ENCODE measurements around the gene CSRNP2. TPM values are rescaled to one million over a fixed set of nuclear protein-coding genes. Genes with fewer than 3 reads are reported as not detected.
A peak's percentile ranks its signal among the peaks of the same experiment; 100 is the strongest.

Gene CSRNP2
- total RNA-seq, 2 donors from 2014 or later: 12.0 to 15.0 TPM

- no peaks in the 10 kb centered on the region for H3K9me3 Mint-ChIP-seq
- ATAC-seq (no peak), DNase-seq (ENCODE audit: low spot score in 2 of 2) (no peak)
- peaks cover 13 to 15% of the 10 kb centered on the region in 2 donors for H3K36me3 Mint-ChIP-seq
- H3K27ac Mint-ChIP-seq: peak overlapping the region; percentile 2 to 58
Observed at GRCh38 chr12:51051787-51052186, 31.6 kb downstream of the CSRNP2 start.

GRCh38 chr12:51049525-51049924 lies 33.9 kb downstream of the CSRNP2 start:
- ATAC-seq (no peak), DNase-seq (ENCODE audit: low spot score in 2 of 2) (no peak)
- Mint-ChIP-seq H3K27ac (peak overlapping the region in 1 of 2 donors; percentile 93), H3K9me3 (no peaks in the 10 kb centered on the region), H3K36me3 (peaks cover 13 to 15% of the 10 kb centered on the region in 2 donors)

GRCh38 chr12:51048661-51049251 lies 34.6 kb downstream of the CSRNP2 start:
- Mint-ChIP-seq H3K36me3 (peaks cover 13 to 15% of the 10 kb centered on the region in 2 donors), H3K9me3 (no peaks in the 10 kb centered on the region), H3K27ac (peak overlapping the region; percentile 90 to 93)
- ATAC-seq (no peak), DNase-seq (ENCODE audit: low spot score in 2 of 2) (no peak)

GRCh38 chr12:51047655-51048540 lies 35.5 kb downstream of the CSRNP2 start, which contains the start of gene LETMD1:
LETMD1 (plus strand) TSS chr12:51048327; CDS start chr12:51048357, 30 bp downstream.
- Mint-ChIP-seq H3K9me3 (no peaks in the 10 kb centered on the region), H3K27ac (peak within 1 kb of the TSS; percentile 90 to 93), H3K36me3 (peaks cover 11 to 15% of the 10 kb centered on the region in 2 donors)
- ATAC-seq (peak; percentile 98), DNase-seq (ENCODE audit: low spot score in 2 of 2) (peak; percentile 90 to 94)

GRCh38 chr12:51036279-51036678 lies 47.1 kb downstream of the CSRNP2 start:
- ATAC-seq (no peak), DNase-seq (ENCODE audit: low spot score in 2 of 2) (no peak)
- Mint-ChIP-seq H3K9me3 (no peaks in the 10 kb centered on the region), H3K36me3 (no peaks in the 10 kb centered on the region), H3K27ac (no peak overlapping the region)

- no peaks in the 10 kb centered on the region for H3K9me3 Mint-ChIP-seq
- DNase-seq (ENCODE audit: low spot score in 2 of 2) (no peak), ATAC-seq (peak in 1 of 2 donors; percentile 44)
- no peaks in the 10 kb centered on the region for H3K36me3 Mint-ChIP-seq
- peak overlapping the region in 1 of 2 donors; percentile 79 for H3K27ac Mint-ChIP-seq
Observed at GRCh38 chr12:51033457-51034089, 49.8 kb downstream of the CSRNP2 start.

- H3K36me3 Mint-ChIP-seq: no peaks in the 10 kb centered on the region
Observed at GRCh38 chr12:51033048-51033447, 50.3 kb downstream of the CSRNP2 start.

GRCh38 chr12:51028813-51029150 lies 54.6 kb downstream of the CSRNP2 start:
- no peak for DNase-seq (ENCODE audit: low spot score in 2 of 2)
- H3K9me3 Mint-ChIP-seq: no peaks in the 10 kb centered on the region
- H3K27ac Mint-ChIP-seq: no peak overlapping the region

More at GRCh38 chr12:51033048-51033447, 50.3 kb downstream of the CSRNP2 start:
- no peak for ATAC-seq
- no peaks in the 10 kb centered on the region for H3K9me3 Mint-ChIP-seq
- peak overlapping the region in 1 of 2 donors; percentile 79 for H3K27ac Mint-ChIP-seq
- DNase-seq (ENCODE audit: low spot score in 2 of 2): no peak

GRCh38 chr12:51028126-51028812 lies 55.1 kb downstream of the CSRNP2 start:
- DNase-seq (ENCODE audit: low spot score in 2 of 2): no peak
- no peaks in the 10 kb centered on the region for H3K36me3 Mint-ChIP-seq
- no peak for ATAC-seq
- H3K27ac Mint-ChIP-seq: no peak overlapping the region
- no peaks in the 10 kb centered on the region for H3K9me3 Mint-ChIP-seq

More at GRCh38 chr12:51028813-51029150, 54.6 kb downstream of the CSRNP2 start:
- no peaks in the 10 kb centered on the region for H3K36me3 Mint-ChIP-seq
- ATAC-seq: no peak

- H3K27ac Mint-ChIP-seq: peak overlapping the region; percentile 63 to 96
- H3K36me3 Mint-ChIP-seq: no peaks in the 10 kb centered on the region
- no peak for DNase-seq (ENCODE audit: low spot score in 2 of 2)
- ATAC-seq: no peak
- H3K9me3 Mint-ChIP-seq: no peaks in the 10 kb centered on the region
Observed at GRCh38 chr12:51027342-51027835, 56.0 kb downstream of the CSRNP2 start.

- peak within 1 kb of the TSS; percentile 96 to 99 for H3K27ac Mint-ChIP-seq
- no peaks in the 10 kb centered on the region for H3K9me3 Mint-ChIP-seq
- peak; percentile 91 to 98 for DNase-seq (ENCODE audit: low spot score in 2 of 2)
- peak; percentile 84 to 86 for ATAC-seq
- H3K36me3 Mint-ChIP-seq: no peaks in the 10 kb centered on the region
Observed at GRCh38 chr12:51025836-51026638, 57.4 kb downstream of the CSRNP2 start, which contains the start of gene SLC11A2. SLC11A2 (minus strand) TSS chr12:51026384; CDS start chr12:51010728, 15,656 bp downstream.

GRCh38 chr12:51025338-51025835 lies 58.0 kb downstream of the CSRNP2 start:
- Mint-ChIP-seq H3K27ac (peak overlapping the region; percentile 96 to 99), H3K36me3 (no peaks in the 10 kb centered on the region), H3K9me3 (no peaks in the 10 kb centered on the region)
- ATAC-seq (no peak), DNase-seq (ENCODE audit: low spot score in 2 of 2) (no peak)

GRCh38 chr12:51023625-51024382 lies 59.6 kb downstream of the CSRNP2 start:
- ATAC-seq (no peak), DNase-seq (ENCODE audit: low spot score in 2 of 2) (no peak)
- no peaks in the 10 kb centered on the region for H3K36me3 Mint-ChIP-seq
- H3K9me3 Mint-ChIP-seq: no peaks in the 10 kb centered on the region
- peak overlapping the region; percentile 96 to 99 for H3K27ac Mint-ChIP-seq

GRCh38 chr12:51021694-51022093 lies 61.7 kb downstream of the CSRNP2 start:
- Mint-ChIP-seq H3K9me3 (no peaks in the 10 kb centered on the region), H3K36me3 (no peaks in the 10 kb centered on the region), H3K27ac (peak overlapping the region; percentile 23 to 79)
- DNase-seq (ENCODE audit: low spot score in 2 of 2) (no peak), ATAC-seq (no peak)

Measured in activated naive CD4-positive, alpha-beta T cell treated with anti-CD3 and anti-CD28 coated beads, Interleukin-2, amount 50 U/mL, for 72 hours (primary cell).